ENCODE data around the gene ARHGAP4. TPM values are rescaled to one million over a fixed set of nuclear protein-coding genes. Genes with fewer than 3 reads are reported as not detected.

Gene ARHGAP4
- polyA plus RNA-seq, 4 donors: 16.5 to 52.7 (median 23.7) TPM

DNA sequence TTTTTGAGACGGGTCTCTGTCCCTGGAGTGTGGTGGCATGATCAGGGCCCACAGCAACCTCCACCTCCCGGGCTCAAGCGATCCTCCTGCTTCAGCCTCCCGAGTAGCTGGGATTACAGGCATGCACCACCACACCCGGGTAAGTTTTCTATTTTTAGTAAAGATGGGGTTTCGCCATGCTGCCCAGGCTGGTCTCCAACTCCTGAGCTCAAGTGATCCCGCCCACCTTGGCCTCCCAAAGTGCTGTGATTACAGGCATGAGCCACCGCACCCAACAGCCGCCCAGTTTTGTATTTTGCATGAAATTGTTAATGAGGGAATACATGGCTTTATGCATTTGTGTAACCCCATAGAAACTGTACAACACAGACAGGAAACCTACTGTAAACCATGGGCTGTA, 2.8 kb upstream of the ARHGAP4 start:
- DNase-seq (ENCODE audit: low read depth in 4 of 4, low spot score in 3 of 4): no peak

DNA sequence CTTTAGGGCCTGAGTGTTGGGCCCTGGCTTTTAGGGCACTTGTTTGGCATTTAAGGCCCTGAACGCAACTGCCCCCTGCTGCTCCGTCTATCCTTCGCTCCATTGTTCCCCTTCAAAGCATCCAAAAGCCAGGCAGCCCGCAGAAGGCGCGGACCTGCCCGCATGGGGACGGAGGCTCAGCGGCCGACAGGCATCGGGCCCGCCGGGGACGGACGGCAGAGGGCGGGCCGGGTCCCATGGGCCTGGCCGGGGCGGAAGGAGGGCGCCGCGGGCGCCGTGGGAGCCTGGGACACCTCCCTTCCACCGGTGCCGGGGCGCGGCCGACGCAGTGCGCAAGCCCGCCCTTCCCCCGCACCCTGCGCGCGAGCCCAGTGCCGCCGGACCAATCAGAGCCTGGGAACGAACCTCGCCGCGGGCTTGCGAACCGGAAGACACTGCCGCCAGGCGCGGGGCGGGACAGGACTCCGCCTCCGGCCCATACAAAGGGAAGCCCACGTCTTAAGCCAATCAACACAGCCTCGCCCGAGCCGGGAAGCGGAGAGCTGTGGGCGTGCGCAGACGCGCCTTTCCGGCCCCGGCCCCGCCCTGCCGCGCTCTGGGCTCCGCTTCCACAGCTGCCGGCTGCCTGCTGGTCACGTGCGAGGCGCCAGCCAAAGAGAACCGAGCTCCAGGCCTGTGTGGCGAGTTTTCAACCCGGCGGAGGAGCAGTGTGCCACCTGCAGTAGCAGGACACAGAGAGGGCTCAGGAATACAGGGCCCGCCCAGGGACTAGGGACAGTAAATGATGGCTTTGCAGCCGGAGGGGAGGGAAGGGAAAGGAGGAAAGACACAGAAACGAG, 2.1 kb upstream of the ARHGAP4 start:
- peak; percentile 75 to 88 (median 83) for DNase-seq (ENCODE audit: low read depth in 4 of 4, low spot score in 3 of 4)

GRCh38 chrX:153927672-153927921, 1.5 kb upstream of the ARHGAP4 start:
- no peak for DNase-seq (ENCODE audit: low read depth in 4 of 4, low spot score in 3 of 4)

GRCh38 chrX:153926858-153927671, 1.0 kb upstream of the ARHGAP4 start:
- no peak for DNase-seq (ENCODE audit: low read depth in 4 of 4, low spot score in 3 of 4)

- DNase-seq (ENCODE audit: low read depth in 4 of 4, low spot score in 3 of 4): no peak
These were observed 441 bp upstream of the ARHGAP4 start for GRCh38 chrX:153926552-153926857.

GRCh38 chrX:153925387-153925738, 701 bp downstream of the ARHGAP4 start:
- DNase-seq (ENCODE audit: low read depth in 4 of 4, low spot score in 3 of 4): no peak

DNA sequence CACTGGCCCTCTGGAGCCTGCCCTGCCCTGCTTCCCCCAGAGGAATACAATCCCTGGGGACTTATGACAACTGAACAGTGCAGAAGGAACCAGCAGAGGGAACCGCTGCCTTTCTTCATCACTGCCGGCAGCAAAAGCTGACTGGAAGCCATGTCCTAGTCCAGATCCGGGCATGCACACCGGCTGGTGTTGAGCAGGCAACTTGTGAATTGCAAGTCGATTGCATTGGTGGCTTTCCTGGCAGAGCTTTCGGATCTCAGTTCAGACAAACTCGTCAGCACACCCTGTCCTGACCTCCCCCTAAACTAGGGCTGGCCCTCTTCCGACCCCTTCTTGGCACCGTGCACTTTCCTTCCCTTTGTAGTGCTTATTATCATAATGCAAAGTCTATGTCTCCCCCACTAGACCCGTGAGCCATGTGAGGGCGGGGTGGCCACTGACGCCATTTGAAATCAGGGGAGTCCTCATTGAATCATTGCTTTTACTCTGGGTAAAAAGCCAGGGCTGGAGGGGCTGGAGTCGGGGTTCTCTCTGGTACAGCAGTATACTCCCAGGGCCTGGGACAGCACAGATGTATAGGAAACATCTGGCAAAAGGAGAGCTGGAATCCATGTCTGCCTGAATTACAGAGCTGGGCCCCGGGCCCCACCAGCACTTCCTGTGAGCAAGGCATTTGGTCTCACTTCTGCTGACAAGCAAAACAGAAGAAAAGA, 1.8 kb downstream of the ARHGAP4 start:
- no peak for DNase-seq (ENCODE audit: low read depth in 4 of 4, low spot score in 3 of 4)

GRCh38 chrX:153922932-153923857, 2.9 kb downstream of the ARHGAP4 start:
- DNase-seq (ENCODE audit: low read depth in 4 of 4, low spot score in 3 of 4): no peak

GRCh38 chrX:153921511-153922446, 4.3 kb downstream of the ARHGAP4 start:
- DNase-seq (ENCODE audit: low read depth in 4 of 4, low spot score in 3 of 4): no peak

- no peak for DNase-seq (ENCODE audit: low read depth in 4 of 4, low spot score in 3 of 4)
These were observed 5.0 kb downstream of the ARHGAP4 start for GRCh38 chrX:153921070-153921469.

- DNase-seq (ENCODE audit: low read depth in 4 of 4, low spot score in 3 of 4): no peak
These were observed 5.5 kb downstream of the ARHGAP4 start for GRCh38 chrX:153920546-153920945.

GRCh38 chrX:153919281-153919680, 6.8 kb downstream of the ARHGAP4 start:
- no peak for DNase-seq (ENCODE audit: low read depth in 4 of 4, low spot score in 3 of 4)

GRCh38 chrX:153917869-153918268, 8.2 kb downstream of the ARHGAP4 start:
- DNase-seq (ENCODE audit: low read depth in 4 of 4, low spot score in 3 of 4): no peak

DNA sequence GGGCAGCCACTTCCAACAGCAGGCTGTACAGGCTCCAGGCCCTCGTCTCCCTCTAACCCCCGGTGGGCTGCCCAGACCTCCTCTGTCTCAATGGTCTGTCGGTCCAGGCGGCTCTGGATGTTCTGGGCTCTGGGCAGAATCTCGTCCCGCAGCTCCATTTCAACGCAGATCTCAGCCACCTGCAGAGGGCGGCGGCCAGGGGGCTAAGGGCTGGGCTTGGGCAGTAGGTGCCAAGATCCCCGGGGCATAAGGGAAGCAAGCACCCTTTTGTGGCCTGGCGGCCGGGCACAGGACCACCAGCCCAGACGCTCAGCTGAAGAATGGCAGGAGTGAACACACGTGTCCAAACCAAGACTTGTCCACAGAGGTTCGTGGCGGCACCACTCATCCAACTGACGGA, 12.4 kb downstream of the ARHGAP4 start:
- DNase-seq (ENCODE audit: low read depth in 4 of 4, low spot score in 3 of 4): no peak

DNA sequence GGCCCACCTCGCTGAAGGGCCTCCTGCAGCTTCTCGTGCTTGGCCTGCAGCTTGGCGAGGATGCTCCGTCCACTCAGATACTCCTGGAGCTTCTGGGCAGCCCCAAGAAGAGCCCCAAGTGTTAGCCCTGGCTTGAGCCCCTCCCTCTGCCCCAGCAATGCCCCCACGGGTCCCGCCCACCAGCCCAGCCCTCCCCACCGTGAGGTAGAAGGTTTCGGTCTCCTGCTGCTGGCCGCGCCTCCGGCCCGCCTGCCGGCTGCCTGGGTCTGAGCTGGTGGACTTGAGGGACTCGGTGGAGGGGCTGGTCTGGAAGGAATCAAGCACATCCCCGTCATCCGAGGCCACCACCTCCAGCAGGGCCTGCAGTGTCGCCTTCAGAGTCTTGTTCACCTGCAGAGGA, 12.9 kb downstream of the ARHGAP4 start:
- DNase-seq (ENCODE audit: low read depth in 4 of 4, low spot score in 3 of 4): no peak

- no peak for DNase-seq (ENCODE audit: low read depth in 4 of 4, low spot score in 3 of 4)
These were observed 14.3 kb downstream of the ARHGAP4 start for GRCh38 chrX:153911798-153912197.

DNA sequence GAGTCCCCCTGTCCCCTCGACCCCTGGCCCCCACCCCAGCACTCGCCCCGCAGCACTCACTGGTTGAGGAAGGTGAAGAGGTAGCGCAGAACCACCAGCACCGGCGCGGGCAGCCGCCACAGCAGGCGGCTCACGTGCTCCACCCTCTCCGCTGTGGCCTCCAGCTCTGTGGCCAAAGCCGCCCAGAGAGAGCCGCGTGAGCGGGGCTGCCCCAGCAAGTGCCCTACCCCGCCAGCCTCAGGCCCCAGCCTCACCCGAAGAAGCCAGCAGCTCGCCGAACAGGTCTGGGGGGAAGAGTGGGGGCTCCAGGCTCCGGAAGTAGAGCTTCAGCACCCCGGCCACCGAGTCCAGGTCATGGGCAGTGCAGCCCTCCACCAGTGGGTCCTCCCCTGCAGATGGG, 15.6 kb downstream of the ARHGAP4 start:
- no peak for DNase-seq (ENCODE audit: low read depth in 4 of 4, low spot score in 3 of 4)

- DNase-seq (ENCODE audit: low read depth in 4 of 4, low spot score in 3 of 4): no peak
These were observed 16.1 kb downstream of the ARHGAP4 start for GRCh38 chrX:153909980-153910360.

Measured in left renal pelvis (tissue), 4 donors.